Suprapubic skin (tissue), 4 donors: ENCODE results near the gene CNGA3. TPM values are rescaled to one million over a fixed set of nuclear protein-coding genes. Genes with fewer than 3 reads are reported as not detected.

Source experiments
- DNase-seq, 2 donors: peaks; one replicate each; pipeline ENCODE4 v3.0.0-alpha.2; 2019; ENCODE audit warnings: low spot score in 2 of 2
- H3K27ac ChIP-seq: fragments of 200-600 bp; sonication (generic); one replicate; pipeline ENCODE4 v1.5.1; 2019
- H3K27me3 ChIP-seq: fragments of 200-600 bp; sonication (generic); one replicate; pipeline ENCODE4 v1.5.1; 2019
- H3K36me3 ChIP-seq: fragments of 200-600 bp; sonication (generic); one replicate; pipeline ENCODE4 v1.5.1; 2019
- H3K4me1 ChIP-seq: fragments of 200-600 bp; sonication (generic); one replicate; pipeline ENCODE4 v1.5.1; 2019
- H3K4me3 ChIP-seq: fragments of 200-600 bp; sonication (generic); one replicate; pipeline ENCODE4 v1.5.1; 2019; ENCODE audit warnings: mild to moderate bottlenecking
- H3K9me3 ChIP-seq: fragments of 200-600 bp; sonication (generic); one replicate; pipeline ENCODE4 v1.5.1; 2019
- CTCF ChIP-seq, 2 donors: fragments of 200-600 bp in 1 of 2; fragments of 450-650 bp in 1 of 2; sonication (generic) in 1 of 2; IDR thresholded peaks; one replicate each; pipeline ENCODE4 v1.5.1; 2016 to 2019; ENCODE audit warnings: antibody characterized with exemption in 2 of 2, mild to moderate bottlenecking in 1 of 2, moderate library complexity in 1 of 2
- EP300 ChIP-seq: sonication (generic); formaldehyde crosslinking; IDR thresholded peaks from one replicate; pipeline ENCODE4 v1.6.1; 2017; ENCODE audit warnings: antibody characterized with exemption
- POLR2A ChIP-seq, 2 donors: fragments of 450-650 bp; IDR thresholded peaks; one replicate each; pipeline ENCODE4 v1.6.1; 2017; ENCODE audit warnings: antibody characterized with exemption in 2 of 2, mild to moderate bottlenecking in 2 of 2, moderate library complexity in 2 of 2
- POLR2AphosphoS5 ChIP-seq, 3 donors: sonication (generic); formaldehyde crosslinking; IDR thresholded peaks; one replicate each; pipeline ENCODE4 v1.6.1; 2017; ENCODE audit warnings: antibody characterized with exemption in 3 of 3
- WGBS: methylation state at CpG from one replicate; pipeline ENCODE4 v1.1.5; 2018; 5-methylcytosine and 5-hydroxymethylcytosine counted together
- total RNA-seq, 4 donors: library from RNA; depleted of rRNA; stranded (reverse); fragments of >200 nt; gene quantifications; one replicate each; pipeline ENCODE4 v1.1.0, GENCODE V29; 2016

Gene CNGA3
- total RNA-seq, 4 donors from 2014 or later, result not detected

DNA sequence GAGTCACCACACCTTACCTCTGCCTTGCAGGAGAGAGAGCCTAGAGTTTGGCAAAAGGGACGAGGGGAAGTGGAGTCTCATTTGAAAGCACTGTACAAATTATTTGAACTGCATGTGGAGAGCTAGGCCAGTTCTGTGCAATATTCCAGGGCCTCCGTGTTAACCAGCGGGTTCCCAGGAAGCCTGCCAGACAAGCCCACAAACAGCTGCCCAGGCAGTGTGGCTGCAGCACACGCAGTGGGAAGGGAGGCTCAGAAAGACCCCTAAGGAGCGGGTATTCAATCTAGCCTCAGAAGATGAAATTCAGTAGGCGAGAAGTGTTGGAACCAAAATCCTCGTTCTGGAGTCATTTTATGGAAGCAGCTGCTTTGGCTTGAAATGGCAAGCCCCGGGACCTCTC lies 30.7 kb downstream of the CNGA3 start:
- 66% methylated on average over 8 of the region's 8 CpGs for WGBS
- H3K27me3 ChIP-seq, result peaks cover 18% of the 10 kb centered on the region
- no peak for TF ChIP-seq EP300
- TF ChIP-seq POLR2A (IDR thresholded peaks at IDR 0.05), result no peak
- no peak for TF ChIP-seq CTCF (IDR thresholded peaks at IDR 0.05)
- TF ChIP-seq POLR2AphosphoS5 (IDR thresholded peaks at IDR 0.05), result no peak
- H3K4me3 ChIP-seq, result no peak overlapping the region
- DNase-seq, result no peak
- no peaks in the 10 kb centered on the region for H3K9me3 ChIP-seq
- H3K27ac ChIP-seq, result no peak overlapping the region
- no peaks in the 10 kb centered on the region for H3K36me3 ChIP-seq
- peaks cover 13% of the 10 kb centered on the region for H3K4me1 ChIP-seq

GRCh38 chr2:98377544-98377943 lies 31.3 kb downstream of the CNGA3 start:
- no peak for DNase-seq
- WGBS, result 63% methylated on average over 7 of the region's 7 CpGs
- Histone ChIP-seq H3K36me3 (no peaks in the 10 kb centered on the region), H3K4me3 (no peak overlapping the region), H3K27ac (no peak overlapping the region), H3K9me3 (no peaks in the 10 kb centered on the region), H3K4me1 (peaks cover 13% of the 10 kb centered on the region), H3K27me3 (peaks cover 18% of the 10 kb centered on the region)
- TF ChIP-seq POLR2A (IDR thresholded peaks at IDR 0.05) (no peak), POLR2AphosphoS5 (IDR thresholded peaks at IDR 0.05) (no peak), CTCF (IDR thresholded peaks at IDR 0.05) (no peak), EP300 (no peak)

GRCh38 chr2:98378196-98378595 lies 31.9 kb downstream of the CNGA3 start:
- no peak overlapping the region for H3K27ac ChIP-seq
- H3K4me1 ChIP-seq, result peaks cover 13% of the 10 kb centered on the region
- TF ChIP-seq EP300 (no peak), CTCF (IDR thresholded peaks at IDR 0.05) (no peak), POLR2A (IDR thresholded peaks at IDR 0.05) (no peak), POLR2AphosphoS5 (IDR thresholded peaks at IDR 0.05) (no peak)
- DNase-seq, result no peak
- 69% methylated on average over 6 of the region's 6 CpGs for WGBS
- H3K4me3 ChIP-seq, result no peak overlapping the region
- peaks cover 18% of the 10 kb centered on the region for H3K27me3 ChIP-seq
- H3K9me3 ChIP-seq, result no peaks in the 10 kb centered on the region
- H3K36me3 ChIP-seq, result no peaks in the 10 kb centered on the region

DNA sequence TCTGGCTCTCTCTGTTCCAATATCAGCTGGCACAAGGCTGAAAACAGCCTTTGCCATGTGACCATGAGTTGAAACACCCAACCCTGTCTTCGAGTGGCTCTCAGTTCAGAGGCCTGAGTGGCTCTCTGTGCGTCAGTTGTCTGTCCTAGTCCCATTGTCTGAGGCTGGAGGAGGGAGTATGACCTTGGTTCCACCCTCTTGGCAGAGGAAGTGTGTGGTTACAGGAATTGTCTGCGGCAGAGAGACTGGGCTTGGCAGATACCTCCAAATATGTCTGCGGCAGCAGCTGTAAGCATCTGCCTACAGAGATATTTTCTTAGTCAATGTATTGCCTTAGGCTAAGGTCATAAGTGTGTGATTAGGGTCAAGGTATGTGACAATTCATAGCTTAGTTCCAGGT lies 32.6 kb downstream of the CNGA3 start:
- 50% methylated on average over 2 of the region's 4 CpGs for WGBS
- no peak for TF ChIP-seq POLR2AphosphoS5 (IDR thresholded peaks at IDR 0.05)
- no peak for TF ChIP-seq EP300
- TF ChIP-seq POLR2A (IDR thresholded peaks at IDR 0.05), result no peak
- TF ChIP-seq CTCF (IDR thresholded peaks at IDR 0.05), result no peak
- DNase-seq, result no peak

DNA sequence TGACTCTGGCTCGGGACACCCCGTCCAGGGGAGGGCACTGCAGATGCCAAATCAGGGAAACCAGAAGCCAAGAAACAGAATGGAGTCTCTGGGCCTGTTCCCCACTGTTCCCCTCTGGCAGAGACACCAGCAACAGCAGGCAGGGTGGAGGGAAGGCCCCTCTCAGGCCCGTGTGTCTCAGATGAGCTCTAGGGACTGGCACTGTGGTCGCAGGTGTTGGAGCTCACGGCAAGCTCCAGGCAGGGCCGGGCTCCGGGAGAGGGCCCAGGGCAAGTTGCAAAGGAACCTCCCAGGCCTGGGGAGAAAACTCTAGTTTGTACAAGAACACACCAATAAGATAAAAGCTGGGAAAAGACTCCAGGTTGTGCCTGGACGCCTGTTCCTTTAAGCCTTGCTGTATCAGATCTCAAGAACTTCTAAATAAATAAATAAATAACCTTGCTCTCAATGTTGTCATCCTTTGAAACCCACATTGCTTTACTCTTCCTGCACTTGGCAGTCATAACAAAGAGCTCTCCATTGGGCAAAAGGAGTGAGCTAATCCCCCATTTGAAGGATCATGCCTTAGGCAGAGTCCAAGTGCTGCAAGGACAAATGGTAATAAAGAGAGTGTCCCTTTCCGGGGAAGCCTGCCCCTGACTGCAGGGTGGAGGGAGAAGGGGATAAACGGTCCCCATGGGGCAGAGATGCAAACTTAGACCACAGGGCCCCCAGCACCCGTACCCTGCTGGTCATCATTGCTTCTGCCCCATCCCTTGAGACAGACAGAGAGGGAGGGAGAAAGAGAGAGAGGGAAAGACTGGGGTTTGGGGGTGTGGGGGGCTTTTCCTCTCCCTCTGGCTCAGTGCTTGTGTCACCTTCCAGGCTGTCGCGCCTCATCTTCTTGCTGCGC lies 33.3 kb downstream of the CNGA3 start:
- Histone ChIP-seq H3K27ac (no peak overlapping the region), H3K4me3 (no peak overlapping the region), H3K4me1 (peaks cover 13% of the 10 kb centered on the region), H3K9me3 (no peaks in the 10 kb centered on the region), H3K27me3 (peaks cover 22% of the 10 kb centered on the region), H3K36me3 (no peaks in the 10 kb centered on the region)
- WGBS, result 73% methylated on average over 12 of the region's 14 CpGs
- no peak for DNase-seq
- TF ChIP-seq POLR2AphosphoS5 (IDR thresholded peaks at IDR 0.05) (no peak), POLR2A (IDR thresholded peaks at IDR 0.05) (no peak), CTCF (IDR thresholded peaks at IDR 0.05) (no peak), EP300 (no peak)

More for the DNA sequence above, 32.6 kb downstream of the CNGA3 start:
- Histone ChIP-seq H3K4me1 (peaks cover 13% of the 10 kb centered on the region), H3K27ac (no peak overlapping the region), H3K36me3 (no peaks in the 10 kb centered on the region), H3K4me3 (no peak overlapping the region), H3K9me3 (no peaks in the 10 kb centered on the region), H3K27me3 (peaks cover 18% of the 10 kb centered on the region)
